ENCODE data around the gene RABAC1. TPM values are rescaled to one million over a fixed set of nuclear protein-coding genes. Genes with fewer than 3 reads are reported as not detected.

The RABAC1 gene
- total and polyA plus RNA-seq, 2 of the 4 experiments (the other 2 are of a cell fraction) = 117 to 276 TPM

- TF ChIP-seq ELK1 (IDR thresholded peaks at IDR 0.05; ENCODE audit: borderline replicate concordance, low read depth, low read length) (no peak), RCOR1 (IDR thresholded peaks at IDR 0.05; ENCODE audit: insufficient replicate concordance, low read length) (no peak)
These were observed 46.1 kb downstream of the RABAC1 start (continued) for GRCh38 chr19:41912899-41913537.

GRCh38 chr19:41911889-41912731 is 47.0 kb downstream of the RABAC1 start:
- H2AK5ac ChIP-seq (ENCODE audit: low read depth, low read length) = no peak overlapping the region
- WGBS, 2 experiments (ENCODE audit: extremely low coverage in 2 of 2, insufficient read length in 1 of 2) = 7% methylated on average over 16 of the region's 29 CpGs; no CpG with 5 or more reads in 1 of the 2 experiments
- BruUV-seq (replicated peaks) = no TSS peak
- no peak for DNase-seq
- H3K18ac ChIP-seq (ENCODE audit: low read depth, low read length) = no peak overlapping the region
- H3K4me2 ChIP-seq (ENCODE audit: low read depth, low read length) = no peak overlapping the region
- no peak for ATAC-seq (ENCODE audit: low read depth)
- H2AFZ ChIP-seq (replicated peaks; ENCODE audit: low read length, poor library complexity) = peak overlapping the region; percentile 21
- H4K5ac ChIP-seq (ENCODE audit: low read depth, low read length) = no peak overlapping the region
- H3K79me1 ChIP-seq (ENCODE audit: low read depth in 1 of 2, low read length in 2 of 2) = no peaks in the 10 kb centered on the region
- 0 out of 2 replicates have a peak, but pooled peaks cover 2% of the 10 kb centered on the region for H3K4me1 ChIP-seq (ENCODE audit: control insufficient read depth, insufficient read depth, low read length)
- no peak overlapping the region for H2BK5ac ChIP-seq (ENCODE audit: low read depth, low read length, poor library complexity, severe bottlenecking)
- H4K8ac ChIP-seq (ENCODE audit: low read depth in 2 of 2, low read length in 2 of 2) = no peak overlapping the region
- H3K23ac ChIP-seq (ENCODE audit: low read depth, low read length) = peak overlapping the region; percentile 42
- H3K14ac ChIP-seq (replicated peaks; ENCODE audit: low read depth, low read length) = no peak overlapping the region
- H2BK20ac ChIP-seq (ENCODE audit: low read depth, low read length) = no peak overlapping the region
- dilution Hi-C loops (cut with HindIII; ENCODE audit: low sequenced_read_pairs, unreplicated experiment) (no loop called here), intact Hi-C loops (cut with micrococcal nuclease) (no loop called here), in situ Hi-C loops (cut with MboI; ENCODE audit: low sequenced_read_pairs) (no loop called here)
- H3K4me3 ChIP-seq (ENCODE audit: insufficient read depth, low read depth, low read length) = no peak overlapping the region
- H3K9ac ChIP-seq (ENCODE audit: low read depth, low read length) = no peak overlapping the region
- no peaks in the 10 kb centered on the region for H3K9me3 ChIP-seq (ENCODE audit: control insufficient read depth, insufficient read depth, low read length)
- CTCF ChIA-PET = no interaction called here
- no peak overlapping the region for H2BK15ac ChIP-seq (ENCODE audit: low read depth, low read length)
- no peak overlapping the region for H2AK9ac ChIP-seq (replicated peaks; ENCODE audit: low read depth, low read length, poor library complexity)
- H2BK120ac ChIP-seq (ENCODE audit: low read depth, low read length) = no peak overlapping the region
- peaks cover 28% of the 10 kb centered on the region for H4K20me1 ChIP-seq (ENCODE audit: insufficient read depth, low read length)
- peaks cover 57% of the 10 kb centered on the region for H3K27me3 ChIP-seq (ENCODE audit: control insufficient read depth, insufficient read depth, low read length)
- H3K9me1 ChIP-seq (ENCODE audit: insufficient read depth, low read length) = no peaks in the 10 kb centered on the region; the same call in 1 of the 2 replicates
- POLR2A ChIA-PET (ENCODE audit: unreplicated experiment) = no interaction called here
- no peak overlapping the region for H4K91ac ChIP-seq (ENCODE audit: insufficient read depth, low read depth, low read length)
- no peak overlapping the region for H3K27ac ChIP-seq (ENCODE audit: insufficient read depth, low read length)
- no peak overlapping the region for H3K56ac ChIP-seq (ENCODE audit: extremely low read depth, insufficient read depth, low read length)
- peaks cover under 1% of the 10 kb centered on the region for H3K36me3 ChIP-seq (ENCODE audit: control insufficient read depth, insufficient read depth, low read length)
- H3K4ac ChIP-seq (ENCODE audit: low read depth, low read length) = no peak overlapping the region
- TF ChIP-seq MXI1 (IDR thresholded peaks at IDR 0.05; ENCODE audit: borderline replicate concordance, low read depth, low read length) (no peak), RFX5 (IDR thresholded peaks at IDR 0.05; ENCODE audit: low read depth, low read length) (no peak), CTCF (conservative IDR thresholded peaks at IDR 0.05; ENCODE audit: low read depth, low read length) (no peak), ELK1 (IDR thresholded peaks at IDR 0.05; ENCODE audit: borderline replicate concordance, low read depth, low read length) (no peak), MAZ (IDR thresholded peaks at IDR 0.05; ENCODE audit: borderline replicate concordance, low read depth, low read length) (no peak), CHD1 (IDR thresholded peaks at IDR 0.05; ENCODE audit: low read depth, low read length) (no peak), FOS (IDR thresholded peaks at IDR 0.05; ENCODE audit: low read depth, low read length) (no peak), BHLHE40 (IDR thresholded peaks at IDR 0.05; ENCODE audit: low read depth, low read length) (no peak), POLR2A (IDR thresholded peaks at IDR 0.05; ENCODE audit: low read depth, low read length) (no peak), CEBPB (IDR thresholded peaks at IDR 0.05; ENCODE audit: low read depth, low read length) (no peak)

All from IMR-90 (cell line).